Glutamatergic neuron (in vitro differentiated cells): ENCODE results near the gene DHRS1. TPM values are rescaled to one million over a fixed set of nuclear protein-coding genes. Genes with fewer than 3 reads are reported as not detected.

Experiments used
- DNase-seq: peaks from one replicate; pipeline ENCODE4 v3.0.0; 2022
- H3K27ac Mint-ChIP-seq: one replicate; pipeline ENCODE4 v1.8.0; 2020; ENCODE audit warnings: mild to moderate bottlenecking, mixed read lengths, inconsistent platforms; ENCODE audit not compliant: unreplicated experiment
- H3K27me3 Mint-ChIP-seq: one replicate; pipeline ENCODE4 v1.8.0; 2020; ENCODE audit warnings: mild to moderate bottlenecking, moderate library complexity, mixed read lengths, inconsistent platforms; ENCODE audit not compliant: unreplicated experiment
- H3K36me3 Mint-ChIP-seq: one replicate; pipeline ENCODE4 v1.8.0; 2020; ENCODE audit warnings: mild to moderate bottlenecking, mixed read lengths, inconsistent platforms; ENCODE audit not compliant: unreplicated experiment
- H3K4me1 Mint-ChIP-seq: one replicate; pipeline ENCODE4 v1.8.0; 2020; ENCODE audit warnings: mild to moderate bottlenecking, low read depth, mixed read lengths, inconsistent platforms; ENCODE audit not compliant: unreplicated experiment
- H3K4me3 Mint-ChIP-seq: one replicate; pipeline ENCODE4 v1.8.0; 2020; ENCODE audit warnings: mild to moderate bottlenecking, mixed read lengths, inconsistent platforms; ENCODE audit not compliant: unreplicated experiment
- H3K9me3 Mint-ChIP-seq: one replicate; pipeline ENCODE4 v1.8.0; 2020; ENCODE audit warnings: mild to moderate bottlenecking, moderate library complexity, mixed read lengths, inconsistent platforms; ENCODE audit not compliant: unreplicated experiment
- total RNA-seq: library from RNA; stranded (reverse); fragmentation: NEBNext Ultra II Directional; extraction: Animal tissue kit (Norgen Biotek cat#: 25700); gene quantifications from one replicate; pipeline ENCODE4 v1.2.1, GENCODE V29; 2021; ENCODE audit not compliant: unreplicated experiment
- TF ChIP-seq, protein P1 (sequence below): fragments of 200-600 bp; sonication (generic); IDR thresholded peaks from one replicate; pipeline ENCODE4 v1.5.0; 2021; ENCODE audit not compliant: partially characterized antibody, unreplicated experiment

Gene DHRS1
- total RNA-seq, 1 donor from 2014 or later, result 25.1 TPM

DNA sequence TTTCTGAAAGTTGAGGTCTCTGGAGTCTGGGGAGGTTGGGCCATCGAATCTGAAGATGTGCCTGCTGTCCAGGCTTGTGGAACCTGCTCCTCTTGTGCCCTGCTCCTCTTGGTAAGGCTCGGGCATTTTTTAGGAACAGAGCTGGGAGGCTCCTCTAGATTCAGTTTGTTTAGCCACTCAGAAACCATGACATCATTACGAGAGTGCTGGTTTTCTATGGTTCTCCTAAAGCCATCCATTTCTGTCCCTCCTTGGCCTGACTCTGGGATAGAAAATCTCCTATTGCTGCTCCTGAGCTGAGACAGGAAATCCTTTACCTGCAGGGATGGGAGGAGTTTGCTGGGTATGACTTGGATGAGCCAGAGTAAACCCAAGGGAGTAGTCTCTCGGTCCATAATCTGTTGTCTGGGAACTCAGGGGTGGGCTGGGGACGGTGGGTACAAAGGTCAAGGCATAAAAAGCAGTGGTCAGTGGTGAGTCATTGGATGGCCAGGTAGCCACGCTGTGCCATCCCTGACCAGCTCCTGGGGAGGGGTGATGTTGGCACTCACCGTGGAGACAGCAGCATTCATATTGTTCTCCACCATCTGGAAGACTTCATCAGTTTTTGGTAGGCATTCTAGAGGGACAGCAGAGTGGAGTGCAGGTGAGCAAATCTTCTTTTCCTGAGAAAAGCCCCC is 37.7 kb upstream of the DHRS1 start:
- Mint-ChIP-seq H3K4me3 (no peak overlapping the region), H3K4me1 (peaks cover 6% of the 10 kb centered on the region), H3K9me3 (peaks cover 3% of the 10 kb centered on the region), H3K27ac (no peak overlapping the region), H3K36me3 (peaks cover 1% of the 10 kb centered on the region), H3K27me3 (peaks cover 26% of the 10 kb centered on the region)
- no peak for DNase-seq
- TF ChIP-seq, protein P1, sequence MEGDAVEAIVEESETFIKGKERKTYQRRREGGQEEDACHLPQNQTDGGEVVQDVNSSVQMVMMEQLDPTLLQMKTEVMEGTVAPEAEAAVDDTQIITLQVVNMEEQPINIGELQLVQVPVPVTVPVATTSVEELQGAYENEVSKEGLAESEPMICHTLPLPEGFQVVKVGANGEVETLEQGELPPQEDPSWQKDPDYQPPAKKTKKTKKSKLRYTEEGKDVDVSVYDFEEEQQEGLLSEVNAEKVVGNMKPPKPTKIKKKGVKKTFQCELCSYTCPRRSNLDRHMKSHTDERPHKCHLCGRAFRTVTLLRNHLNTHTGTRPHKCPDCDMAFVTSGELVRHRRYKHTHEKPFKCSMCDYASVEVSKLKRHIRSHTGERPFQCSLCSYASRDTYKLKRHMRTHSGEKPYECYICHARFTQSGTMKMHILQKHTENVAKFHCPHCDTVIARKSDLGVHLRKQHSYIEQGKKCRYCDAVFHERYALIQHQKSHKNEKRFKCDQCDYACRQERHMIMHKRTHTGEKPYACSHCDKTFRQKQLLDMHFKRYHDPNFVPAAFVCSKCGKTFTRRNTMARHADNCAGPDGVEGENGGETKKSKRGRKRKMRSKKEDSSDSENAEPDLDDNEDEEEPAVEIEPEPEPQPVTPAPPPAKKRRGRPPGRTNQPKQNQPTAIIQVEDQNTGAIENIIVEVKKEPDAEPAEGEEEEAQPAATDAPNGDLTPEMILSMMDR, result no peak

DNA sequence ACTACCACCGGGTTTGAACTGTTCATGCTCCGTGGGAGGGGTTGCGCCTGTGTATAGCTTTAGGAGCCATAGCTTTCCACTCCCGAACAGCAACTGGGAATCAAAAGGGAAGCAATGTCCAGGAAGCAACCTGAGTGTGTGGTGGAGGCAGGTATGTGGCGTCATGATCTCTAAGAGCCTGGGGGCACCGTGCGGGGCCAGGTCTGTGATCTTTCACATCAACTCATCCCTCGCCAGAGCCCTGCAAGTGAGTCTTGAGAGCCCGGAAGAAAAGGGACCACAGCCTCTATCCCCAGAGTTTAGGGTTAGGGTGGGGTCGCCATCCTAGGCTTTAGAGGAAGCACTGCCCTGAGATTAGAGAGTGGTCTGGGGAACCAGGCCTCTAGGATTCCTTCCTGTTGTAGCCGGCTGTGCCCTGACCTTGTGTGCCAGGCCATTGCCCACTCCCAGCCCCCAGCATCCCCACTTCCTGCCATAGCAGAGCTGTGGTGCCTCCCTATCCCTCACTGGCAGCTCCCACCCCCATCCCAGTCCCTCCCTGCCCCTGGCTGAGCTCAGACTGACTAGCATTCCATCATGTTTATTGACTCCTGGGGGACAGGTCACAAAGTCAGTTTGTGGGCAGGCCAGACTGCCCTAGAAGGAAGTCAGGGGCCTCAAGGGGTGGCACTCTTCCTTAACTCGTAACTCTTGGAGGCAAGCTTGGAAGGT is 36.0 kb upstream of the DHRS1 start:
- no peak overlapping the region for H3K27ac Mint-ChIP-seq
- peaks cover 10% of the 10 kb centered on the region for H3K4me1 Mint-ChIP-seq
- peaks cover 4% of the 10 kb centered on the region for H3K36me3 Mint-ChIP-seq
- peaks cover 35% of the 10 kb centered on the region for H3K27me3 Mint-ChIP-seq
- TF ChIP-seq, protein P1, result no peak
- H3K4me3 Mint-ChIP-seq, result peak overlapping the region; percentile 74
- peaks cover 8% of the 10 kb centered on the region for H3K9me3 Mint-ChIP-seq
- no peak for DNase-seq

DNA sequence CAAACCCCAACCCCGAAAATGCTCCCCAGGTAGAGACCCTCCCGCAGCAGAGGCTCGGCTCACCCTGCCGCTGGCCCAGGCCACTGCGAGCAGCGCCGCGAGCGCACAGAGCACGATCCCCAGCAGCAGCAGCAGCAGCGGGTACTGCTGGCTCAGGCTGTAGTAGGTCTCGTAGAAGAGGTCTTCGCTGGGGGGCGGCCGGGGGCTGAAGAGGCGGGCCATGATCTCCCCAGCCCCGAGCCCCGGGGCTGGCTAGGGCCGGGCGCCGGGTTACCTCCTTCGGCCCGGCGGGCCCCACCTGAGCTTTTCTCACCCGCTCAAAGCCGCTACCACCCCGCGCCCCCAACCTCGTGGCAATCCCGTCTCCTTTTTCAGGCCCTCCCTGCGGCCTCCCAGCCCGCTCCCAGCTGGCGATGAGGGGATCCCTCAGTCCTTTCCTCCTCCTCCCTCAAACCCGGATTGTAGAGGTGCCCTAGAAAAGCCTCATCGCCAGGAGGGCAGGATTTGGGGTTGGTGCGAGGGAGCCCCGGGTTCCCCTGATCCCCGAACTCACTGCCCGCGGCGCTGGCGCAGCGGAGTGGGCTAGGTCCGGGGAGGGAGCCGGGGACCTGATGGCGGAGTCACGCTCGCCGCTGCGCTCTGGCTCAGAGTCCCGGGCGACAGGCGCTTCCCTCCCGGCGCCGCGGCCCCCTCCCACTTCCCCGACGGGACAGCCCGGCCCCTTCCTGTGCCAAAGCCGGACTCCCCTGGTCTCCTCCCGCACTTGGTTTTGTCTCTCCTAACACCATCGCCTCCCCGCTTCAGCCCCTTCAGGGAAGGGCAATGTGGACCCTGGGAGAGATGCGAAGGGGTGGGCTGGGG is 35.1 kb upstream of the DHRS1 start, which contains the start of gene ADCY4:
ADCY4 (minus strand) TSS at position 641 of the 861 bp plus-strand sequence; CDS start at position 222, 419 bp downstream.
- peak; percentile 49 for DNase-seq
- TF ChIP-seq, protein P1, result no peak
- Mint-ChIP-seq H3K4me3 (peak within 1 kb of the TSS; percentile 82), H3K36me3 (peaks cover 4% of the 10 kb centered on the region), H3K27me3 (peaks cover 38% of the 10 kb centered on the region), H3K9me3 (peaks cover 10% of the 10 kb centered on the region), H3K27ac (no peak within 1 kb of the TSS), H3K4me1 (peaks cover 10% of the 10 kb centered on the region)

DNA sequence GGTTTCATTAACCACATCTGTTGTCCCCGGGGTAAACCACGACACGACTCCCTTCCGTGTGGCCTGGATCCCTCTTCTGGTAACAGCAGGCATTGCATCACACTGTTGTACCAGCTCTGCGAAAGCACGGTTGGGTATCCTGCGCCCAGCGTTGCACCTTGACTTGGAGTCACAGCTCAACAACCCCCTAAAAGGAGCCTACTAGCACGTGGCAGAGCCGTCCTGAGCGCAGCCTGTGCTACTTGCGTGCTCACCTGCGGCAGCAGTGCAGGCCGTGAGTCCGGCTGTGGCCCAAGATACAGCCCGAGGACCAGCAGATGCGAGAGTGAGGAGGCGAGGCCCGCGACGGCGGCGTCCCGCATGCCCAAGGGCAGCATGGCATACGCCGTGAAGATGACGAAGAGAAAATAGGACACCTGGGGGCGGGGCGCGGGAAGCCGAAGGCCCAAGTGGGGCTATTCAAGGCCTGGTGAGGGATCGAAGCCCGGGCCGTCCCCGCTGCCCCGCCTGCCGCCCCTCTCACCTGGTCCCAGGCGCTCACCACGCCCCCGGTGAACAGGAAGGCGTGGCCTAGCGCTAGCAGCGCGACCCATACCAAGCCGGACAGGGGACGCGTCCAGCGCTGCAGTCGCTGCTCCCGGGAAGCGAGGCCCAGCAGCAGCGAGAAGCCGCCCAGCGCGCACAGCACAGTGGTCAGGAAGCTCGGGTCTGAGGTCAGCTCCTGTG is 32.9 kb upstream of the DHRS1 start:
- Mint-ChIP-seq H3K9me3 (peaks cover 10% of the 10 kb centered on the region), H3K27ac (peak overlapping the region; percentile 69), H3K4me1 (peaks cover 10% of the 10 kb centered on the region), H3K27me3 (peaks cover 34% of the 10 kb centered on the region), H3K36me3 (peaks cover 4% of the 10 kb centered on the region), H3K4me3 (peak overlapping the region; percentile 84)
- DNase-seq, result peak; percentile 73
- TF ChIP-seq, protein P1, result peak; percentile 82
